Measurements from ENCODE around the gene OXGR1. TPM values are rescaled to one million over a fixed set of nuclear protein-coding genes. Genes with fewer than 3 reads are reported as not detected.
"Not testable (repeated sequence)": the region's sequence is repeated elsewhere in the genome, so short reads cannot be mapped to it uniquely, and the experiment has no call there.

OXGR1 gene
- total RNA-seq, 1 donor from 2014 or later, result 3.7 TPM

DNA sequence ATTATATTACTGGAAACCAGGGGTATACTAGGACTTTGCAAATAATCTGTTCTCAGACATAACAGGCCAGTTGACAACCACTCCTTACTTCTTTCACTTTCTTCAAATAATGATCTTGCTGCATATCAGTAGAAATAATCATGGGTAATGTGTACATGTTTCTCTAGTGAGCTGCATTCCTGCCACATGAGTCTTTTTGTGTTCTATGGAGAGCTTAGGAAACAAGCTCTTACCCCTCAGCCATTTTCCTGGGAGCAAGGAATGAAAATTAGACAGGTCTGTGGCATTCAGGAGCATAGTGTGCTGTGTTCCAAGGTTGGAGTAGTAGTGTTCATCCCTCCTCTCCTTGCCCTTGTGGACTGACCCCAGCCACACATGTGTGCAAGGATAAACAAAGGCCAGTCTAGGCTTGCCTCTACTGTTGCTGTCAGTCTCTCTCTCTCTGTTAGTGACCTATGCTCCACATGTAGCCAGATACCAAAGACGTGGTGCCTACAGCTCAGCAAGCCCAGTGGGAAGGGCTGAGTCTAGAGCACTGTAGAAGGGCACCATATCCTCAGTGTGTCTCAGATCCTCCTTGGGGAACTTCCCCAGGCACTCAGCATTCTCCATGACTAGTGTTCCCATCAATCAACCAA lies 11.5 kb upstream of the OXGR1 start:
- no peak for DNase-seq (ENCODE audit: low spot score)

DNA sequence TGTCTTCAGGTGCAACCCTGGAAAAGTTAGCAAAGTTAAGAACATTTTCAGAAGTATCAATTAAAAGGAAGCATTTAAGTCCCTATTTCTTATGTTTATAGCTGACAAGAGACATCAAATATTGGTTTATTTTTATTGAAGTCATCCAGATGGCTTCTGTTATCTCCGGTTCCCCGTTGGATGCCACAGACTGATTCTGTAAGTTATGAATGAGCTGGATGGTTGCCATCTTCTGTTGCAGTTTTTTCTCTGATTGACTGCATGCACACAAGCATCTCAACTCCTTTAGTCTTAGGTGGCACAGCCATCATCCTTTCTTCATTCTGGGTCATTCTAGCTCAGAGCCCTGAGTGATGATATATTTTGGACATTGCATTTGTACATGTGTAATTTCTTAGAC lies 10.6 kb upstream of the OXGR1 start:
- no peak for DNase-seq (ENCODE audit: low spot score)

DNA sequence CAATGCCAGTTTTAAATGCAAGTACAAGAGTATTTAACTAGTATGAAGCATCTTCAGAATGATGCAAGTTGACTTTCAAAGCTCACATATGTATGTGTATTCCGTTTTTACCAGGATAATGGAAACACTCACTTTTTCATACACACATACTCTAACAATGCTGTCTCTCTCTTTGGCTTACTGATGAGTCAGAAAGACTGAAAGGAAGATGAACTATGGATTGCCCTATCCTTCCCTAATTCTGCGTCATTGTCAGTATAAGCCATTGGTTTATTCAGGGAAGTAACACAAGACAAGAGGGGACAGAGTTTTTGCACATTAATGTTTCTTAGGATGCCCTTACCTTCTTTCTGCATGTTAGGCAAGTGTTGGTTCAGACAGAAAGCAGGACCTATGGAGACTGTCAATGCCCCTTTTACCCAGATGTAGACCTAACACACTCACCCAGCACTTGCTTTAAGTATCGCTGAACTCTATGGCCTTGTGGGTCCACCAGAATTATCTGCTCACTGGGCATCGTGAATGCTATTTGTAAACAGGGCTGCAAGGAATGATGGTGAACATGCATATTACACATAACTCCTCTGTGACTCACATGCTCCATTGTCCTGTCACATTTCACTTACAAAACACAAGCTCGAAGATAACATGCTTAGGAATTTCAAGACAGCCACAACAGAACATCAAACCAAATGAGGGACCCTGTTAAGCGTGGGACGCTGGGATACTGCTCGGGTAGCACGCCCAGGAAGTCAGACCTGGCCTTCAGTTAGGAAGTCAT lies 10.0 kb upstream of the OXGR1 start:
- no peak for DNase-seq (ENCODE audit: low spot score)

DNA sequence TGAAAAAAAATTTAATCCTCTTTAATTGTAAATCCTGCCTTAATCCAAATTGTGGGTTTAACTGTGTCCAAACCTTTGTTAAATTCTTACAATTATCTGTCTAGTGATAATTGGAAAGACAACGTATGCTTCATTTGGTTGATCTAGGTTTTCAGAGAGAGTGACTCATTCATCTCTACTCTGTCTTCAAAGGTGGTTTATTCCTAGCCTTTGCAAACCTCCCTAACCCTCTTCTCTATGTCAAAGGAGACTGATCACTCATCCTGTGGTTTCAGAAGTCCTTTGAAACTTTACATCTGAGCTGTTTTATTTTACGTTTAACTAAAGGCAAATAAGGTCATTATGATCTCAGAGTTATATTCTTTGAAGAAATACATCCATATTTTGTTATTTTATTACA lies 8.8 kb upstream of the OXGR1 start:
- no peak for DNase-seq (ENCODE audit: low spot score)

DNA sequence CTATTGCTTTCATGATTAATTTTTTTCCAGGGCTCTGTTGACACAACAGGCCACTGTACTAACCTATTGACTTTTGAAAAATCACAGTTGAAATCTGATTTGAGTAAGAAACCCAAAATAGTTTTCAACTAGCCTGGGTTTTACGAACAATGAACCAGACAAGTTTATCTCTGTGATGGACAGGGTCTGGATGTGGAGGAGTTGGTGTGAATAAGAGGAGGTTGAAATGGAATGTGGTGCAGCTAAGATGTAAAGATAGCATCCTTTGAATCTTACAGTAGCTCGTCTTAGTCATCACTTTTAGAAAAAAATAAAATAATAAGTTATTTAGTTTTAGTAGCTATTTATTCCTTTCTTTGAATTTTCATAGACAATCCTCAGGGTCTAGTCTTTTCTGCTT lies 8.3 kb upstream of the OXGR1 start:
- DNase-seq (ENCODE audit: low spot score), result no peak

DNA sequence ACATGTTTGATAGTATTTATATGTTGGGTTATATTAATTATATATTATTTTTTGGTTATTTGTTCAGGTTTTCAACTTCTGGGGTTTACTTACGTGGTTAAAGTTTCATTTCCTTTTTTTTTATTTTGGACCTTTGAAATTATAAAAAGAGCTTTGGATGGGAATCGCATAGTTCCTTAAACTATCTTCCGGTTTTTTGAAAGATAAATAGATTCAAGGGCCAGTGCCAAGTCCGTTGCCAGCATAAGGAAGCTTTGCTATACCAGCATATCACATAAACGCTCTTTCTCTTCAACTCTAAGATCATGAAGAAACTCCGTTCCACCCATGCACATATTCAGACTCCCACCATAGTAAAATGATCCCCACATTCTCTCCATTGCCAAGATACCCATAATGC lies 7.4 kb upstream of the OXGR1 start:
- no peak for DNase-seq (ENCODE audit: low spot score)

DNA sequence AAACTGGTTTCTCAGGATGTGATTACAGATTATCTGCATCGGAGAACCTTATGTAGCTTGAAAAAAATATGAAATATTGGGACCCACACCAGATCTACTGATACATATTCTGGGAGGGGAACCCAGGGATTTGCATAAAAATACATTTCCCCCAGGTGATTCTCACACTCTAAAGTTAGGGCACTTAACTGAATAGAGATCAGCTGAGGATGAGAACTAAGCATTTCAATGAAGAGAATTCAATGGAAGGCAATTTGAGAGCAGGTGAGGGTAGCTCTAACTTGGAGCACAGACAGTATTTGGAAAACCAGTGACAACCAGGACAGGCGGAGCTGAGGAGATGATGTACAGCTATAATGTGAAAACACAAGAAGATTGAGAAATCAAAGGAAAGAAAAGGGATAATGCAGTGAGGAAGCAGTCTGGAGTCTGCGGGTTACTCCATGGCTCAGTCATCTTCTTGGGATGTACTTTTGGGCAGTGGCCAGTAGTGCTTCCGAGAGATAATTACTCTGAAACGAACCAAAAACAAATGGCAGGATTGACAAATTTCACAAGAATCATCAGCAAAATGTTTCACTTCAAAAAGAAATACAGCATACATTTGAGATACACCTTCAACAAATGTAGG lies 6.1 kb upstream of the OXGR1 start:
- DNase-seq (ENCODE audit: low spot score), result no peak

DNA sequence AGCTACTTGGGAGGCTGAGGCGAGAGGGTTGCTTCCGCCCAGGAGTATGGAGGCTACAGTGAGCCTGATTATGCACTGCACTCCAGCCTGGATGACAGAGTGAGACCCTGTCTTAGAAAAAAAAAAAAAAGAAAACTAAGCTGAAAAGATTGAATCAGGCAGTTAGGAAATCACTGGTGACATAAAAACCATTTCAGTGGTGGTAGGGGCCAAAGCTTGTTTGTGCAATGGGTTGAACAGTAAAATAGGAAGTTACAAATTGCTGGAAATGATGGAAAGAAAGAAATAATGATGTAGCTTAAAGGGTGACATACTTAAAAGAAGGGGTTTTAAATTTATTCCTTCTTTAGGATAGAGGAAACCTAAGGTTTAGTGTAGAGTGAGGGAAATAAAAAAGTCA lies 4.8 kb upstream of the OXGR1 start:
- no peak for DNase-seq (ENCODE audit: low spot score)

DNA sequence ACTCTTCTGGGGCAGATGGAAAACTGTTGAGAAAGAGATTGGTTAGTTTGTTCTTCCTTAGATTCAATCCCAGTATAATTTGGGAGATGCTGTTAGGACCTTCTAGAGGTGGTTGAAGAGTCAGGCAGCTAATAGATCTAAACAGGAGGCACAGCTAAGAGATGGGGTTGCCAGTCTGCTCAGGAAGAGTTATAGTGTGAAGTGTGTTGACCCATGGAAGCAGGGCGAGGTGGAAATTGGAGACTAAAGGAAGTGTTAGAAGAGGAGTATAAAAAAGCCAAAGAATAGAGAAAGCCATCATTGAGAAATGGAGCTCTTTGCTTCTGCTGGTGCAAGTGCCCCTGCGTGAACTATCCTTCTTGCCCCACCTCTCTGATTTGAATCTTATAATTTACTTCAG lies 3.8 kb upstream of the OXGR1 start:
- DNase-seq (ENCODE audit: low spot score), result no peak

DNA sequence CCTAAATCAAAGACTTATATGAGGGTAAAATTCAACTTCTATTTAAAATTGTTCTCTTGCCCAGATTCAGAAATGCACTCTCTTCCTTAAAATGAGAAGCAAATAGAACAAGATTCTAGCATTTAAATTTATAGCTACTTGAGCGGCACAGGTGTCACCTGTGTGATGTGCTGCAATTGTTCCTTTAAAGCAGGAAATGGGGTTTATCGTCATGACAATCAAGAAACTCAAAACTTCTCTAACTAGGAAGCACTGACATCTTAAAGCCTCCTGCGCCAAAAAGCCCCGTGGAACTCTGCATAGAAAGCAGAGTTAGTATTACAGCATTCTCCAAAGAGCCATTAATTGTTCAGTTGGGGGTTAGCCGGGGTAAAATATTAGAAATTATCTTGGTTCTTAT lies 2.6 kb upstream of the OXGR1 start:
- DNase-seq (ENCODE audit: low spot score), result no peak

DNA sequence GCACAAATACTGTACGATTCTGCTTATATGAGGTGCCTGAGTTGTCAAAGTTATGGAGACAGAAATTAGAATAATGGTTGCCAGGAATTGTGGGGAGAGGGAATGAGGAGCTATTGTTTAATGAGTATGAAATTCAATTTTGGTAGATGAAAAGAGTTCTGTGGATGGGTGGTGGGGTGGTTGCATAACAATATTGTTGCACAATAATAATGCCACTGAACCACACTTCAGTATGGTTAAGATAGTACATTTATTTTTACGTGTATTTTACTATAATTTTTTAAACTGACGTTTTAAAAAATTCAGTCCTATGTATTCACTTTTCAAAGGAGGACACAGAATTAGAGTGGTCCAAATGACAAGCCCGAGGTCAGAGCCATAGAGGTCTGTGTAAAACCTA lies 1.8 kb upstream of the OXGR1 start:
- DNase-seq (ENCODE audit: low spot score), result no peak

DNA sequence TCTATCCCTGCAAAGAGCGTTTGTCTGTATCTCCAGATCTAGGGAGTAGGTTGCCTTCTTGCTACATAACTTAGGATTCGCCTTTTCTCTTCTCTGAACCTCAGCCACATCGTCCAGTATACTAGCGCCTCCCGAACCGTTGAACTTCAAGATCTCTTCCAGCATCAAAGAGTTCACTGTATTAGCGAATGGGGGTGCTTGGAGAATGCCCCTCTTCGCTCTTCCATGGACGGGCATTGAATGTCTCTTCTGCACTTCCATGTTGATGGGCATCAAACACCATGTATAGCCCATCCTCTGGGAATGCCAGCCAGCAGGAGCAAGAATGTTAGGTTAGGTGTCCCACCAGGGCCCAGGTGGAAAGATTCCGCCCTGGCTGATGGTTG lies 575 bp upstream of the OXGR1 start:
- DNase-seq (ENCODE audit: low spot score), result no peak

DNA sequence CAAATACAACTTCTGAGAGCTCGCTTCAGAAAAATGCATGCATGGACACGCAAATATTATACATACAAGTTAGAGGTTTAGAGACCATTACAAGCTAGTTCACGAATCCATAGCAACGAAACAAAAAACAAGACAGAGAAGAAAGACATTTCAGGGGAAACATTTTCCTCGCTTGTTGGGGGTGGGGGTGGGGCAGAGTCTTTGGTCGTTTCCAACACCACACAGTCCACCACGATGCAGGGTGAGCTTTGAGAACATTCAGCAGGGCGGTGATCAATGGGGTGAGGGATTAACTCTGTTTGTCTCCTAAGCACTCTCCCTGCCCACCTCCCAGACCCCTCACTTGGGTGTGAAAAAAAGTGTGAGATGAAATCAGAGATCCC lies 651 bp downstream of the OXGR1 start:
- no peak for DNase-seq (ENCODE audit: low spot score)

DNA sequence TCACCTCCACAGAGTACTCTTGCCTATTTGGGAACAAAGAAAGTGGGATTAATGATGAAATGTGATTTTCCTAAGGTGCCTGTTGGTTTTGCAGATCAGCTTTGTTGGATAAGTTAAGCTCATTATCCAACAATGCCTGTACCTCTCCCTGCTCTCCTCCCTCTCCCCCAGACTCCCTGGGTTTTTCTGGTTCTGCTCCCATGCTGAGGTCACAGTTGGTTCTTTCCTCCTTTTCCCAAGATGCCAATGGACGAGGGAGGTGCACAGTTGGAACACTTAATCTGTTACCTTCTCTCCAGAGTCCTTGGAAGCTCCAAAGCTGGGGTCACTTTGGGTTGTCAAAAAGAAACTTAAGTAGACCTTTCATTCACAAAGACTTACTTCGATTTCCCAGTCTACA lies 1.6 kb downstream of the OXGR1 start:
- no peak for DNase-seq (ENCODE audit: low spot score)

DNA sequence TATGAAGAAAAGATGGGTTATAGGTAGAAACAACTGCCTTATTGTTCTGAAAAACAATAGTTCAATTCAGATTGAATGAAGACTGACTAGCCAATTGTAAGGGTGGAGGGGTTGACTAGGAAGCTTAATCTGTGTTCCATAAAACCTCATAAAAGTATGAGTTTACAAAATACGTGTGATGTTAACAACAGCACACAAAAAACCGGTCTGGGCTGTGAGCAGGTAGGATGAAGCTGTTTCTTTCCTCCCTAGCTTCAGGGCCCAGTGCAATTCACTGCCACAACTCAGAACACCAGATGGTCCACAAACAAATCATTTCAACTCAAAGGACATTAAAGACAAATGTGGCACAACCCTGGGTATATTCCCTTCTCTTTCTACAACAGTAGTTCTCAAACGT lies 3.2 kb downstream of the OXGR1 start:
- no peak for DNase-seq (ENCODE audit: low spot score)

DNA sequence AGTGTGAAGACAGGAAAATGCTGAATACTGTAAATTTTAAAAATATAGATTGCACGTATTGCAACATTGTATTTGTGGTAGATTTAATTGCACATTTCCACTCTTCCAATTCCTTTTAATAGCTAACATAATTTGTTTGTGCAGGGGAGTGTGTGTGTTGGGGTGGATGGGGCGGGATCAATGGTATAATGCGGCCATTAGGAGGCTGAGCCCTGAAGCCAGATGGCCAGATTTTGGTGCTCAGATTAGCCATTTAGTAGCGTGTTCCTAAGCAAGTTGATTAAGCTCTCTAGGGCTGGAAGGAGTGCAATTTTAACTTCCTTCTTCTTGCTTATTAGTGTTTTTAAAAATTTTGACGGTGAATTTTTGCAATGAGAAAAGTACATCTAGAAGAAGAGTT lies 5.8 kb downstream of the OXGR1 start:
- DNase-seq (ENCODE audit: low spot score), result no peak

DNA sequence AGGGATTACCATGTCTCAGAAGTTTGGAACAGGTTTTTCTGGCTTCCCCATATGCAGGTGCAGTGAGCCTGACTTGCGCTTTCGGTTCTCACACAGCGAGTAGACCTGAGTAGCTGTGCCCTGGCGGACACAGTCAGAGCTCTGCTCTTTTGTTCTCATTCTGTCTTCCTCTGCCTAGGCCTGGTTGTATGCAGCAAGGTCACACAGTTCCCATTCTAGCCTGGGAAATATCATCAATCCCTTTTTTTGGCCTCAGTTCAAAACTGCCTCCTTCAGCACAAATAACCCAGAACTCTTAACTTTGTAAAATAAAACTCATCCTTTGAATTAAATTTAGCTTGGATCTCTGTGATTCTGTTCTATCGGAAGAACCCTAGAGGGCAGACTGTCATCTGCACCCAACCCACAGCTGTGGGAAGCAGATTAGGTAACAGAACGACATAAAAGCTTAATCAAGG lies 10.2 kb downstream of the OXGR1 start:
- DNase-seq (ENCODE audit: low spot score), result peak; percentile 75

DNA sequence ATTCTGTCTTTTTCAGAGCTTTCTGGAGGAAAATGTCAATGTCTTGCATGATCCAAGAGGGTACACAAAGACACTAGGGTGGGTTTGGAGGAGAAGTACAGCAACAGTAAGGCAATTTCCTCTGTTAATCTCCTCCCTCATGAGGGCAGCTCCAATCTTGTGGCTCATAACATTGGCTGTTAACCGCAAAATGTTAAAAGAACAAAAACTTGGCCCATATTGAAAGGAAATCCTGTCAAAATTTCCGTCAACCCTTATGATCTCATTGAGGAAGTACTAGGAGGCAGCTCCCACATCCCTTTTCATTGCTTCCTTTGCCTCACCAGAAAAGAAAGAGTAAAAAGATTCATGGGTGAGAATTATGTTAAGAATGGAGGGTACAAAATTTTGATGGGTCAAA lies 11.6 kb downstream of the OXGR1 start:
- DNase-seq (ENCODE audit: low spot score), result no peak

DNA sequence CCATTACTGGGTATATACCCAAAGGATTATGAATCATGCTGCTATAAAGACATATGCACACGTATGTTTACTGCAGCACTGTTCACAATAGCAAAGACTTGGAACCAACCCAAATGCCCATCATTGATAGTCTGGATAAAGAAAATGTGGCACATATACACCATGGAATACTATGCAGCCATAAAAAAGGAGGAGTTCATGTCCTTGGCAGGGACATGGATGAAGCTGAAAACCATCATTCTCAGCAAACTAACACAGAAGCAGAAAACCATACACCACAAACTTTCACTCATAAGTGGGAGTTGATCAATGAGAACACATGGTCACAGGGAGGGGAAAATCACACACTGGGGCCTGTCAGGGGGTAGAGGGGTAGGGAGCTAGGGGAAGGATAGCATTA lies 14.4 kb downstream of the OXGR1 start:
- DNase-seq (ENCODE audit: low spot score), result not testable (repeated sequence)

DNA sequence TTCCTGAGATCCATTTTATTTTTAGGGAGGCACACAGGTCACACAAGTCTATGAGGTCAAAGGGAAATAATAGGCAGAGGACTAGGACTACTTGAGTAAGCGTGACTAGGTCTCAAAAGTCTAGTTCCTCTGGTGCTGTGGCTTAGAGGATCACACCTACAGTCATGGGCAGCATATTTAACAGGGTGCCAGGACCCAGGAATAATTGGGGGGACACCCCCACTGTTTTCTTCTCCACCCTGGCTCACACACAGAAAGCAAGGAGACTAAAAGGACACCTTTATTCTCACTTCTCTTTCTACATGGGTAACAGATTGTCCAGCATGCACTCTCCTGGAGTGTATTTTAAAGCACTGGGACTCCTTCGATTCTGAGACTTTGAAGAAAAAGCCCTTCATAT lies 26.2 kb downstream of the OXGR1 start:
- no peak for DNase-seq (ENCODE audit: low spot score)

DNA sequence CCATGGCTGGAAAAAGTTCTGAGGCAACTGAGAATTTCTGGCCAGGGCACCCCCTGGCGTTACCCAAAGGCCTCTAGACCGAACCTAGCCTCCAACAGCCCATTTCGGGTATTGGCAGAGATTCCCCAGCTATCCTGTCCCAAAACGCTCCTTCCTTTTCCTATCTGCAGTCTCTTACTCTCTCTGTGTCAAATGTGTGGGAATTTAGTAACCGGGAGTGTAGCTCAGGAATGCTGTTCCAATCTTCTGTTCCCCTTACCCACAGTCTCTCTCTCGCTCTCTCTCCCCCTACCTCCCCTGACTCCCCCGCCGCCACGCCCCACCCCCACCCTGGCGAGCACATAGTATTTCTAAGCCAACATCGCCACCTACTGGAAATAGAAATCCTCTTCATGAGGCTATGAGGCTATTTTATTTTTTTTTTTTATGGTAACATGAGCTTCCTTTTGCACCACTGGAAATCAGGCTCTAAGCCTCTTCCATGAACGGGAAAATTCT lies 27.0 kb downstream of the OXGR1 start:
- no peak for DNase-seq (ENCODE audit: low spot score)

DNA sequence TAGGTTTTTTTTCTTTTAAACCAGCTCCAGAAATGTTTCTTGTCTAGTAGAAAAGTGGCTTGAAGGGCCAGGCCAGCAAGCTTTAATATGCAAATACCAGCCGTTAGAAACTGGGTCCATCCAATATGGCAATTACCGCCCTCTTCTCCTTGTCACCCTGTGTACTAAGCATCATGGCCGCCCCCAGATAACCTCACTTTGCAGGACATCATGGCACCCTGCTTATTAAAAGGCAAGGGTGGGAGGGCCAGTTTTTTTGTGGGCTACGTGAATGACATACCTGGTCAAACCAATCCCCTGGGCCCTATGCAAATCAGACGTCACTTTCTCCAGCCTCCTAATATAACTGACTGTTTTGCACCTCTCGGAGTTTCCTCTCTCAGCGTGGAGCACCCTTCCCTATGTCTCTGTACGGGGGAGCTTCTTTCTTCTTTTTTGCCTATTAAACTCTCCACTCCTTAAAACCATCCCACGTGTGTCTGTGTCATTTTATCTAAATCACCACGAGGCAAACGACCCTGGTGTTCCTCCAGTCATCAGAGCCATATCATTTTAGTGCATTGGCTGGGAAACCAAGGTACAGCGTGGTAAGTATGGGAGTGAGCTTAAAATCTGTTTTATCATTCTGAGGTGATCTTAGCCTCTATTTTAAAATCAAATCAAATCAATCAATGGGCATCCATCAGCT lies 27.7 kb downstream of the OXGR1 start:
- no peak for DNase-seq (ENCODE audit: low spot score)

All from ureter (tissue), 1 donor.